ENCODE measurements around the gene PAK6.

PAK6 gene

GRCh38 chr15:40282147-40282868 is 43.4 kb downstream of the PAK6 start:
- in situ Hi-C loops (cut with MboI; ENCODE audit: low pct_unique_long_range_greater_than_20kb, low sequenced_read_pairs): no loop called here
- peak; percentile 77 for DNase-seq

DNA sequence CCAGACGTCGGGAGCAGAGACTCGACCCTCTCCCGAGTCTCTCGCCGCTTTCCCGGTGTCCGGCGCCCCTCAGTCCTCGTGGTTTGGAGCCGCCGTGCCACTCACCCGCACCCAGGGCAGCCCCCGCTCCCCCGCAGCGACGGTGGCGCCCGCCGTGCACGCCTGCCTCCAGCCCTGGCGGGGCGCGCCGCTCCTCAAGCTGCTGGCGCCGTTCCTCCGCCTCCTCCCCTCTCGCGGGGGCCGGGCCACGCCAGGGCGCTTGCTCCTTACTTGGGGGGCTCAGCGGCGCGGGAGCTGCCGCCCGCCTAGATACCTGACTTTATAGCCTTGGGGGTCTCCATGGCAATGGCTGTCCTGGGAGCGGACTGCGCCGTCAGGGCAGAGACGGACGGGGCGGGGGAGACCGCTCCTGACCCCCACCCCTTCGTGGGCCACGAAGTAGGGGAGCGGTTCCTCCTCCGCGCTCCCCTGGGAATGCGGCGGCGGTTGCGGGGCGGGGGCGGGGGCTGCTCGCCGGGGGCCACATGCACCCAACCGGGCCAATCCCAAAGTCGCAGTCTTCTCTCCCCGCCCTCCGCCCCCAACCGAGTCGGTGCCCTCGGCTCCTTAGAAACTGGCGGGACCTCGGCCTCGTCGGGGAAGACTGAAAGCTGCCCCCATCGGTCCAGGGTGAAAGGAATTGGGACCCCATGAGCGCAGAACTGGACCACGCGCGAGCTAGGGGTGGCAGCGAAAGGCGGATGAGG is 44.2 kb downstream of the PAK6 start, which contains the start of gene ANKRD63:
Gene ANKRD63, minus strand, starts transcription at position 196 of the 746 bp plus-strand sequence. CDS start 478 bp downstream, outside the sequence.
- in situ Hi-C loops (cut with MboI; ENCODE audit: low pct_unique_long_range_greater_than_20kb, low sequenced_read_pairs): no loop called here
- DNase-seq: no peak

DNA sequence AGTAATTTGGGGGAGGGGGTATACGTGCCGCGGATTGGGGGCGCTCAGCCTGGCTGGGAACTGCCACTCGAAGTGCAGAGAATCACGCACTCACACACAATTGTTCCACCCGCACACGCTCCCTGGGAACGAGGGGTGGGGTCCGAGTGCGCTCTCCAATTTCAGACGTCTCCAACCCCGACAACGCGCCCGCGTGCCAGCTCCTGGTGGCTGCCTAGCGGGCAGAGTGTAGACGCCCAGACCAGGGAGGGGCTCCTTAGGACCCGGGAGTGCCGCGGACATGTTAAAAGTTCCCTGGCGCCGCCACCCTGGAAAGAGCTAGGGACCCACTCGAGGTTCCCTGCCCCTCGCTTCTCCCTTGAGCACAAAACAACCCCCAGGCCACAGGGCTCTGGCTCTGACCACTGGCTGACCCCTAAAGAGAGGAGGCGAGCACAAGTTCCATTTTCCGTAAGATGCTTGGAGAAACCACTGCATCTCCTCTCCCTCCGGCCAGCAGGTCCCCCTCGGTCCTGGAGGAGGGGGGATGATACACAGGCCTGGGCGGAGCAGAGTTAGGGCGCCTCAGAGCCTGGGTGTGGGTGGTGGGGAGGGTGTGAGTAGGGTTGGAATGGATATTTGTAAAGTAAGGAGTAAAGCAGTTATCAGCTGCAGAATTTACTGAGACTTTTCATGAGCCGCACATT is 44.9 kb downstream of the PAK6 start:
- in situ Hi-C loops (cut with MboI; ENCODE audit: low pct_unique_long_range_greater_than_20kb, low sequenced_read_pairs): no loop called here
- no peak for DNase-seq

GRCh38 chr15:40285151-40285550 is 46.3 kb downstream of the PAK6 start:
- DNase-seq: no peak
- in situ Hi-C loops (cut with MboI; ENCODE audit: low pct_unique_long_range_greater_than_20kb, low sequenced_read_pairs): no loop called here

DNA sequence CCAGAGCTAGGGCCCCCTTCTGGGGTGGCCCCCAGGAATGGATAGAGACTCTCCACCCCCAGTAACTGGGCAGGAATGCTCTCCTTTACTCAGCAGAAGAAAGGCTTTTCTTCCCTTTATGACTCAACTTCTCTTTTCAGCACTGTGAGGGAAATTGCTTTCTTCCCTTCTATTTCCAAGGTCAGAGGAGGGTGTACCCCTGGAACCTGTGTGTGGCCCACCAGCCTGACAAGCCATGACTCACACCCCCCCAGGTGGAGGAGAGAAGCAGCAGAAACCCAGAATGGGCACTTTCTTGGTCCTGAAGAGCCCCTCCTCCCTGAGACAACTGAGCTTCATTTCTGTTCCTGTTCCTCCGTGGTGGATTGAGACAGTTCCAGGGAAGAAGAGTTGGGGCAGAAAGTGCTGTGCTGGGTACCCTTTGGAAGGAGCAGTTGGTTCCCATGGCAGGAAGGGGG is 46.7 kb downstream of the PAK6 start:
- DNase-seq: no peak
- in situ Hi-C loops (cut with MboI; ENCODE audit: low pct_unique_long_range_greater_than_20kb, low sequenced_read_pairs): no loop called here

GRCh38 chr15:40286061-40286532 is 47.2 kb downstream of the PAK6 start:
- no peak for DNase-seq
- in situ Hi-C loops (cut with MboI; ENCODE audit: low pct_unique_long_range_greater_than_20kb, low sequenced_read_pairs): no loop called here

DNA sequence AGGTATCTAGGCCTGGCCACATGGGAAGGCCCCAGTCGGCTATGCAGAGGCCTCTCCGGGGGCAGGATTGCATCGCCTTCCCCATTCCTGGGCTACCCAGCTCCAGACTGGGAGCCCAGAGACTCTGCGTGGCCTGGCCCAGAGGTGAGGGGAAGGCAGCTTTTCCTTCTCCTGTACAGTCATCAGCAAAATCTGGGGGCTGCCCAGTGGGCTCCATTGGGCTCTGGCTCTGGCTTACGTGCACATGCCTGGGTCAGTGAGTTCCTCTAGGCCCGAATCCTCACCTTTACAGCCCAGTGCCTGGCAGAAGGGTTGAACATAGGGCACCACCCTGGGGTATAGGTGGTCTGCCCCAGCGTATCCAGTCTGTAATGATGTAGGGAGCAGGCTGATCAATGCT is 47.9 kb downstream of the PAK6 start:
- in situ Hi-C loops (cut with MboI; ENCODE audit: low pct_unique_long_range_greater_than_20kb, low sequenced_read_pairs): no loop called here
- no peak for DNase-seq

GRCh38 chr15:40287505-40287904 is 48.6 kb downstream of the PAK6 start:
- DNase-seq: no peak
- in situ Hi-C loops (cut with MboI; ENCODE audit: low pct_unique_long_range_greater_than_20kb, low sequenced_read_pairs): no loop called here

DNA sequence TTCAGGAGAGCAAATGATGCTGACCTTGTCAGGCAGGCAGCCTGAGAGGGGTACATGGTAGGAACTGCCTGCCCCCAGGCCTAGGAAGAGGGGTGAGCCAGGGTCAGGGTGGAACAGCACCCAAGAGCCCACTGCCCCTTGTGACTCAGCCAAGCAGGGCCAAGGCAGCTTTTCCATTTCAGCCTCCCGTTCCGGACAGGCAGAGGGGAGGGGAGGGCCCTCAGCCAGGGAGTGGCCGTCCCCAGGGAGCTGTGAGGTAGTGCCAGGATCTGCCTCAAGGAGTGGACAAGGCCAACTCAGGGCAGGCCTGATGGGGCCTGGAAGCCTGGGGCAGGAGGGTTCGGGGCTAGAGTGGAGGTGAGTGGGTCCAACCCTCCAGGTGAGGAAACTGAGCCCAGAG is 49.1 kb downstream of the PAK6 start:
- DNase-seq: no peak
- in situ Hi-C loops (cut with MboI; ENCODE audit: low pct_unique_long_range_greater_than_20kb, low sequenced_read_pairs): no loop called here

GRCh38 chr15:40289140-40289775 is 50.4 kb downstream of the PAK6 start:
- no peak for DNase-seq
- in situ Hi-C loops (cut with MboI; ENCODE audit: low pct_unique_long_range_greater_than_20kb, low sequenced_read_pairs): no loop called here

GRCh38 chr15:40290545-40290917 is 51.7 kb downstream of the PAK6 start:
- DNase-seq: no peak
- in situ Hi-C loops (cut with MboI; ENCODE audit: low pct_unique_long_range_greater_than_20kb, low sequenced_read_pairs): no loop called here

DNA sequence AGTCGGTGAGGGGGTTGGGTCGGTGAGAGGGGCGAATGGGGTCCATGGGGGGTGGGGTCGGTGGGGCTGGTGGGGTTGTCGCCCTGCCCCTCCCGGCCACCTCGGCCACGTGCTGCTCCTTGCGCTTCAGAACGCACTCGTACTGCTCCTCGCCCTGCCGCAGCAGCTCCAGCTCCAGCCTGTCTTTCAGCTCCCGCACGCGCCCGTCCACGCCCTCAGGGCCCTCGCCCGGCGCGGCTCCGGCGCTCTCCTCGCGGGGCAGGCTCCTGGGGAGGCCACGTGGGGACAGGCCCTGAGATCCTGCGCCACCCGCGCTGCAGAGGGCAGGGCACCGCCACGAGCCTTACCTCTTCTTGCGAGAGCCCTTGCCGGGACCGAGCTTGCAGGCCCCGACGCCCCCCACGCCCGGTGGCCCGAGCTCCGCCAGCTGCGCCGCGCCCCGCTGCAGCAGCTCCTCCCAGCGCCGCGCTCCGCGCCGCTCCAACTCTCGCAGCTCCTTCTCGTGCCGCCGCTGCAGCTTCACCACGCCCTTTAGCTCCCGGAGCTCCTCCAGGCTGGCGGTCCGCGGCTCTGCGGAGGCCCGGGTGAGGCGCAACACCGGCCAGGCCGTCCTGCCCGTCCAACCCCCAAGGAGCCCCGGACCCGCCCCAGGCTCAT is 52.2 kb downstream of the PAK6 start:
- no peak for DNase-seq
- in situ Hi-C loops (cut with MboI; ENCODE audit: low pct_unique_long_range_greater_than_20kb, low sequenced_read_pairs): no loop called here

GRCh38 chr15:40292246-40292645 is 53.4 kb downstream of the PAK6 start:
- in situ Hi-C loops (cut with MboI; ENCODE audit: low pct_unique_long_range_greater_than_20kb, low sequenced_read_pairs): no loop called here
- no peak for DNase-seq

GRCh38 chr15:40293006-40293405 is 54.1 kb downstream of the PAK6 start:
- in situ Hi-C loops (cut with MboI; ENCODE audit: low pct_unique_long_range_greater_than_20kb, low sequenced_read_pairs): no loop called here
- DNase-seq: no peak

- in situ Hi-C loops (cut with MboI; ENCODE audit: low pct_unique_long_range_greater_than_20kb, low sequenced_read_pairs): no loop called here
- DNase-seq: no peak
Measured at GRCh38 chr15:40293905-40294895, 55.3 kb downstream of the PAK6 start.

DNA sequence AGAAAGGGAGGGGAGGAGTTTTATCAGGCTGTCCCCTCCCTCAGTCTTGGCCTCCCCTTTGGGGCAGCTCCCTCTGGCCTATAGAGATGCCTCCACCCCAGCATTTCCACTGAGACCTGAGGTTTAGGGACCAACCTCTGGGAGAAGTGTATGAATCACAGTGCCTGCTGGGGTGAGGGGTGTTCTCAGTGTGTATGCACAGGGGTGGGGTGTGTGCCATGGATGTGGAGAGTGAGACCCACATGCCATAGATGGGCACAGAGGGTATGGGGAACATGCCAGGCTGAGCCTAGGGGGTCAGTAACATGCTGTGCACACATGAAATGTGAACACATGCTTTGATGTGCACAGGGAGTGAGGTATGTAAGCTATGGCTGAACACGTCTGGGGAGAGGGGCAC is 56.4 kb downstream of the PAK6 start:
- in situ Hi-C loops (cut with MboI; ENCODE audit: low pct_unique_long_range_greater_than_20kb, low sequenced_read_pairs): no loop called here

DNA sequence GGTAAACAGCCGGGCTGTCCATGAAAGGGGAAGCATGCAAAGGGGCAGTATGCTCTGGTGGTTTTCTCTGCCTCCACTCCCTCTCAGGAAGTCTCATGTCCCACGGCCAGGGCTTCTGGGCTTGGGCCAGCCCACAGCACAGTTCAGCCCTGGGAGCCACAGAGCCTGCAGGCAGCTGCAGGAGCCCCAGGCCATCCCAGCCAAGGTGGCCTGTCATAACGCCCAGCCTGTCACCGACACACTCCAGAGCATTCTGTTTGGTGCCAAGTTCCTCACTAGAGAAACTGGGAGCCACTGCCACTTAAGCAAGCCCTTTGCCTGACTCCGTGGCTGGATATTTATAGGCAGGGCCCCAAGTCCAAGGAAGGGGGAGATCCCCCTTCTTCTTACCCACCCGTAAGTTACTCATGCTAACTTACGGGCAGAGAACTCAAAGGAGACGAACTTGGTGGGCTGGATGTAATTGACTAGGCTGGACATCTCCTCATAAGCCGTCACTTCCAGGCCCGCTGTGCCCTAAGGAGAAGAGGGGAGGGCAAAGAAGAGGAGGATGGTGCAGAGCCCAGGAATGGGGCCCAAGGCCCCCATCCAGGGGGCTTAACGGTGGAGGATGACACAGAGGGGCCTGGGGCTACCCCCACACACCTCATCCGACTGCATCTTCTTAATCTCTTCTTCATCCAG is 57.2 kb downstream of the PAK6 start:
- no peak for DNase-seq
- in situ Hi-C loops (cut with MboI; ENCODE audit: low pct_unique_long_range_greater_than_20kb, low sequenced_read_pairs): no loop called here

More for the DNA sequence above, 56.4 kb downstream of the PAK6 start:
- DNase-seq: no peak

Measured in KBM-7 (cell line).